Measurements from ENCODE around the gene RBMX.

Gene RBMX

DNA sequence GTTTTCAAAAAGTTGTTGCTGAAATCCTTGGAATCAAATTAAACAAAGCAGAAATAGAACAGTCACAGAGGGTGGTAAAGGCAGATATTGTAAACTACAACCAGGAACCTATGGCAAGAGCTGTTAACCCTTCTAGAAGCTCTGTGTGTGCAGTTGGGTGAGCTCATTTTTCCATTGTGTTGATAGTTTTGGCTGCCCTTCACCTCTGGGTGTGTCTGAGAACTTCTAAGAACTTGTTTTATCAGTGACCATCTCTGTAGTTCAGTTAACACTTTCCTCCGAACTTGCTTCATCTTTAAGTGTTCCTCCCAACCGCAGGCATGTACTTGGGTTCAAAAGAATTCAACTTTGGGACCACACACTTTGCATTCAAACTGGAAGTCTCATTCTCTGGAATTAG is 32.7 kb downstream of the RBMX start:
- Histone ChIP-seq H3K9me3 (ENCODE audit: control insufficient read depth, insufficient read depth, low read depth, low read length) (no peaks in the 10 kb centered on the region), H3K27ac (ENCODE audit: extremely low read depth, low read depth, low read length) (no peak overlapping the region), H3K4me1 (ENCODE audit: control insufficient read depth, insufficient read depth, low read length) (no peaks in the 10 kb centered on the region), H3K4me3 (ENCODE audit: low read depth, low read length) (no peak overlapping the region), H3K36me3 (ENCODE audit: control insufficient read depth in 2 of 2, insufficient read depth in 1 of 2, low read length in 2 of 2) (peaks cover 22 to 34% of the 10 kb centered on the region in 2 experiments)
- POLR2A ChIA-PET = no interaction called here
- CTCF ChIA-PET = interaction anchor here (0.7 to 1.1 kb wide), 2 partner anchors 35 to 77 kb away, joined by 3 read pairs; no protein-coding TSS in a partner anchor
- TF ChIP-seq ZNF274 (IDR thresholded peaks at IDR 0.05; ENCODE audit: low read length) = no peak
- no peak for TF ChIP-seq ZNF274 (tag by site-specific recombination; IDR thresholded peaks at IDR 0.05; ENCODE audit: borderline replicate concordance)
- no peak for TF ChIP-seq ZNF155 (tag by site-specific recombination; IDR thresholded peaks at IDR 0.05)
- no peak for TF ChIP-seq ZNF248 (tag by site-specific recombination; IDR thresholded peaks at IDR 0.05)
- TF ChIP-seq ZNF112 (tag by site-specific recombination; IDR thresholded peaks at IDR 0.05) = no peak
- TF ChIP-seq ZNF140 (tag by site-specific recombination; IDR thresholded peaks at IDR 0.05) = no peak
- TF ChIP-seq, protein P1, sequence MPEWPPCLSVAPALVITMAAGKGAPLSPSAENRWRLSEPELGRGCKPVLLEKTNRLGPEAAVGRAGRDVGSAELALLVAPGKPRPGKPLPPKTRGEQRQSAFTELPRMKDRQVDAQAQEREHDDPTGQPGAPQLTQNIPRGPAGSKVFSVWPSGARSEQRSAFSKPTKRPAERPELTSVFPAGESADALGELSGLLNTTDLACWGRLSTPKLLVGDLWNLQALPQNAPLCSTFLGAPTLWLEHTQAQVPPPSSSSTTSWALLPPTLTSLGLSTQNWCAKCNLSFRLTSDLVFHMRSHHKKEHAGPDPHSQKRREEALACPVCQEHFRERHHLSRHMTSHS (tag by site-specific recombination; IDR thresholded peaks at IDR 0.05) = no peak
- TF ChIP-seq BCL11A (tag by site-specific recombination; IDR thresholded peaks at IDR 0.05; ENCODE audit: low read depth) = no peak
- no peak for TF ChIP-seq ZNF223 (tag by site-specific recombination; IDR thresholded peaks at IDR 0.05)

DNA sequence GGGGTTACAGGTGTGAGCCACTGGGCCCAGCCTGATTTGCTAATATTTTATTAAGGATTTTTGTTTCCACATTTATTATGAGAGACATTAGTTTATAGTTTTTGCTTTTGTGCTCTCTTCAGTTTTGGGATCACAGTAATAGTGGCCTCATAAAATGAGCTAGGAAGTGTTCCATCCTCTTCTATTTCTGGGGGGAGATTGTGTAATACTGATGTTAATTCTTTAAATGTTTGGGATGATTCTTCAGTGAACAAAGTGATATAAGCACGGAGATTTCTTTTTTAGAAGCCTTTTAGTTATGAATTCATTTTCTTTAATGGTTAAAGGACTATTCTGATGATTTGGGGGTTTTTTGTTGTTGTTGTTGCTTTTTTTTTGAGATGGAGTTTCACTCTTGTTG is 41.3 kb downstream of the RBMX start:
- H3K36me3 ChIP-seq (ENCODE audit: control insufficient read depth in 2 of 2, insufficient read depth in 1 of 2, low read length in 2 of 2) = peaks cover 7 to 20% of the 10 kb centered on the region in 2 experiments
- CTCF ChIA-PET = no interaction called here
- H3K4me1 ChIP-seq (ENCODE audit: control insufficient read depth, insufficient read depth, low read length) = no peaks in the 10 kb centered on the region
- H3K9me3 ChIP-seq (ENCODE audit: control insufficient read depth, insufficient read depth, low read depth, low read length) = no peaks in the 10 kb centered on the region
- TF ChIP-seq ZBTB1 (tag by site-specific recombination; IDR thresholded peaks at IDR 0.05) (no peak), OVOL3 (tag by site-specific recombination; IDR thresholded peaks at IDR 0.05) (no peak), ZNF600 (tag by site-specific recombination; IDR thresholded peaks at IDR 0.05) (no peak), ZNF366 (tag by site-specific recombination; conservative IDR thresholded peaks at IDR 0.05) (no peak), ZBTB48 (tag by site-specific recombination; IDR thresholded peaks at IDR 0.05) (no peak)
- H3K4me3 ChIP-seq (ENCODE audit: low read depth, low read length) = no peak overlapping the region
- H3K27ac ChIP-seq (ENCODE audit: extremely low read depth, low read depth, low read length) = no peak overlapping the region
- POLR2A ChIA-PET = no interaction called here

DNA sequence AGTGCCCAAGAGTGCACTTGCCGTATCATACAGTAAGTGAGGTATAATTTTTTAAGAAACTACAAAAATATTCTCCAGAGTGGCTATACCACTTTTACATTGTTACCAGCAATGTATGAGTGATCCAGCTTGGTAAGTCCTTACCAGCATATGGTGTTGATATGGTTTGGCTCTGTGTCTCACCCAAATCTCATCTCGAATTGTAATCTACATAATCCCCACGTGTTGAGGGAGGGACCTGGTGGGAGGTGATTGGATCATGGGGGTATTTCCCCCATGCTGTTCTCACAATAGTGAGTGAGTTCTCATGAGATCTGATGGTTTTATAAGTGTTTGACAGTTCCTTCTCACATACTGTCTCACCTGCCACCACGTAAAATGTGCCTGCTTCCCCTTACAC is 44.8 kb downstream of the RBMX start:
- no peak overlapping the region for H3K27ac ChIP-seq (ENCODE audit: extremely low read depth, low read depth, low read length)
- TF ChIP-seq ZNF394 (tag by site-specific recombination; IDR thresholded peaks at IDR 0.05; ENCODE audit: borderline replicate concordance) = no peak
- TF ChIP-seq, protein P2, sequence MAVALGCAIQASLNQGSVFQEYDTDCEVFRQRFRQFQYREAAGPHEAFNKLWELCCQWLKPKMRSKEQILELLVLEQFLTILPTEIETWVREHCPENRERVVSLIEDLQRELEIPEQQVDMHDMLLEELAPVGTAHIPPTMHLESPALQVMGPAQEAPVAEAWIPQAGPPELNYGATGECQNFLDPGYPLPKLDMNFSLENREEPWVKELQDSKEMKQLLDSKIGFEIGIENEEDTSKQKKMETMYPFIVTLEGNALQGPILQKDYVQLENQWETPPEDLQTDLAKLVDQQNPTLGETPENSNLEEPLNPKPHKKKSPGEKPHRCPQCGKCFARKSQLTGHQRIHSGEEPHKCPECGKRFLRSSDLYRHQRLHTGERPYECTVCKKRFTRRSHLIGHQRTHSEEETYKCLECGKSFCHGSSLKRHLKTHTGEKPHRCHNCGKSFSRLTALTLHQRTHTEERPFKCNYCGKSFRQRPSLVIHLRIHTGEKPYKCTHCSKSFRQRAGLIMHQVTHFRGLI (tag by site-specific recombination; IDR thresholded peaks at IDR 0.05) = no peak
- ChIA-PET CTCF (interaction anchor here (0.6 kb wide), 1 partner anchor 17 kb away, joined by 4 read pairs; no protein-coding TSS in a partner anchor), POLR2A (no interaction called here)
- H3K4me1 ChIP-seq (ENCODE audit: control insufficient read depth, insufficient read depth, low read length) = no peaks in the 10 kb centered on the region
- H3K4me3 ChIP-seq (ENCODE audit: low read depth, low read length) = no peak overlapping the region
- no peaks in the 10 kb centered on the region for H3K9me3 ChIP-seq (ENCODE audit: control insufficient read depth, insufficient read depth, low read depth, low read length)
- H3K36me3 ChIP-seq (ENCODE audit: control insufficient read depth in 2 of 2, insufficient read depth in 1 of 2, low read length in 2 of 2) = no peaks in the 10 kb centered on the region; a peak in 1 of 3 replicates

DNA sequence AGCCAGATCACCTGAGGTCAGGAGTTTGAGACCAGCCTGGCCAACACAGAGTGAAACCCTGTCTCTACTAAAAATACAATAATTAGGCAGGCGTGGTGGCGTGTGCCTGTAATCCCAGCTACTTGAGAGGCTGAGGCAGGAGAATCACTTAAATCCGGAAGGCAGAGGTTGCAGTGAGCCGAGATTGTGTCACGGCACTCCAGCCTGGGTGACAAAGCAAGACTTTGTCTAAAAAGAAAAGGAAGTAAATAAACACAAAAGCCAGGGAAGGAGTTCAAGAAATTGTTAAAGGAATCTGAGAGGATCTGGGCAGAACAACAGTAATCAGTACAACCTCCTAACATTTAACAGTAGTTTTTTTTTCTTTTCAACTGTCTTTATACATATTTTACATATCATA is 51.1 kb downstream of the RBMX start:
- ChIA-PET POLR2A (no interaction called here), CTCF (no interaction called here)

More for the DNA sequence above, 51.1 kb downstream of the RBMX start:
- no peaks in the 10 kb centered on the region for H3K9me3 ChIP-seq (ENCODE audit: control insufficient read depth, insufficient read depth, low read depth, low read length)
- peaks cover 2% of the 10 kb centered on the region; the same call in 1 of the 2 replicates for H3K4me1 ChIP-seq (ENCODE audit: control insufficient read depth, insufficient read depth, low read length)
- H3K36me3 ChIP-seq (ENCODE audit: control insufficient read depth in 2 of 2, insufficient read depth in 1 of 2, low read length in 2 of 2) = no peaks in the 10 kb centered on the region; a peak in 1 of 3 replicates
- TF ChIP-seq ZNF433 (tag by site-specific recombination; IDR thresholded peaks at IDR 0.05; ENCODE audit: low read depth) (no peak), ZNF146 (tag by site-specific recombination; IDR thresholded peaks at IDR 0.05) (no peak), ZBTB48 (tag by site-specific recombination; IDR thresholded peaks at IDR 0.05) (no peak), ZNF664 (tag by site-specific recombination; IDR thresholded peaks at IDR 0.05) (no peak), RBAK (tag by site-specific recombination; IDR thresholded peaks at IDR 0.05) (no peak)
- TF ChIP-seq, protein P1 (tag by site-specific recombination; IDR thresholded peaks at IDR 0.05) = no peak
- H3K27ac ChIP-seq (ENCODE audit: extremely low read depth, low read depth, low read length) = no peak overlapping the region
- no peak overlapping the region for H3K4me3 ChIP-seq (ENCODE audit: low read depth, low read length)
